SK-N-SH (cell line): ENCODE results near the gene DONSON. TPM values are rescaled to one million over a fixed set of nuclear protein-coding genes. Genes with fewer than 3 reads are reported as not detected.

Source experiments
- CTCF ChIA-PET: fragments of 300-600, 350-600 bp; formaldehyde crosslinking; extraction: SDS; loops from one replicate; lab custom pipeline; 2021; lab: Yijun Ruan, JAX
- POLR2A ChIA-PET: fragments of 350-600 bp; sonication (Branson Sonifier 250); formaldehyde crosslinking; extraction: SDS; loops from one replicate; lab custom pipeline; 2020; ENCODE audit warnings: antibody characterized with exemption, inconsistent platforms; lab: Yijun Ruan, JAX
- DNase-seq: peaks from one replicate; pipeline ENCODE4 v3.0.0; 2012
- H2AFZ ChIP-seq: fragments of 200-600 bp; sonication (generic); 2 replicates; pipeline ENCODE4 v1.8.1; 2016; ENCODE audit warnings: antibody characterized with exemption, mild to moderate bottlenecking, low read depth
- H3F3A ChIP-seq: fragments of 200-600 bp; sonication (generic); replicated peaks from 2 replicates; pipeline ENCODE3; 2016; ENCODE audit warnings: antibody characterized with exemption, mild to moderate bottlenecking; ENCODE audit not compliant: insufficient read depth
- H3K27ac ChIP-seq, 2 experiments: fragments of 200-500 bp in 1 of 2; fragments of 200-600 bp in 1 of 2; sonication (Bioruptor generic) in 1 of 2; sonication (generic), shearing (Covaris generic) in 1 of 2; 2 replicates each; pipeline versions ENCODE4 v1.5.1 to v1.6.1; 2014 to 2016; ENCODE audit warnings: low read depth in 2 of 2, inconsistent platforms in 1 of 2, low read length in 1 of 2, mild to moderate bottlenecking in 1 of 2, mixed read lengths in 1 of 2
- H3K27me3 ChIP-seq: fragments of 200-600 bp; sonication (generic), shearing (Covaris generic); 2 replicates; pipeline ENCODE4 v1.6.1; 2016; ENCODE audit warnings: mixed run types; ENCODE audit not compliant: insufficient read depth
- H3K36me3 ChIP-seq, 2 experiments: fragments of 200-500 bp in 1 of 2; fragments of 200-600 bp in 1 of 2; sonication (Bioruptor generic) in 1 of 2; sonication (generic) in 1 of 2; replicated peaks in 1 of 2; 2 replicates each; pipeline versions ENCODE3 to v1.5.1; 2014 to 2016; ENCODE audit warnings: low read length in 1 of 2, mild to moderate bottlenecking in 1 of 2; ENCODE audit not compliant: insufficient read depth in 2 of 2, control insufficient read depth in 1 of 2
- H3K4me1 ChIP-seq, 2 experiments: fragments of 200-500 bp in 1 of 2; fragments of 200-600 bp in 1 of 2; sonication (Bioruptor generic) in 1 of 2; sonication (generic), shearing (Covaris generic) in 1 of 2; 2 replicates each; pipeline versions ENCODE4 v1.5.1 to v1.6.1; 2014 to 2016; ENCODE audit warnings: low read depth in 1 of 2, low read length in 1 of 2, mixed run types in 1 of 2; ENCODE audit not compliant: insufficient read depth in 2 of 2, control insufficient read depth in 1 of 2
- H3K4me2 ChIP-seq: fragments of 200-600 bp; sonication (generic), shearing (Covaris generic); 2 replicates; pipeline ENCODE4 v1.6.1; 2017; ENCODE audit warnings: mixed run types
- H3K4me3 ChIP-seq, 2 experiments: fragments of 200-500 bp in 1 of 2; fragments of 200-600 bp in 1 of 2; sonication (Bioruptor generic) in 1 of 2; sonication (generic), shearing (Covaris generic) in 1 of 2; 2 replicates each; pipeline versions ENCODE4 v1.5.1 to v1.8.1; 2014 to 2016; ENCODE audit warnings: low read depth in 2 of 2, inconsistent platforms in 1 of 2, low read length in 1 of 2, mild to moderate bottlenecking in 1 of 2, mixed read lengths in 1 of 2, moderate library complexity in 1 of 2
- H3K79me2 ChIP-seq: fragments of 200-600 bp; sonication (generic); 2 replicates; pipeline ENCODE4 v1.8.1; 2017; ENCODE audit warnings: mild to moderate bottlenecking; ENCODE audit not compliant: insufficient read depth
- H3K9ac ChIP-seq: fragments of 200-600 bp; sonication (generic); 2 replicates; pipeline ENCODE4 v1.6.1; 2017; ENCODE audit warnings: mixed run types
- H3K9me2 ChIP-seq: fragments of 200-600 bp; sonication (generic); 2 replicates; pipeline ENCODE4 v1.6.1; 2017; ENCODE audit warnings: mixed run types
- H3K9me3 ChIP-seq: fragments of 200-600 bp; sonication (generic); 2 replicates; pipeline ENCODE4 v1.6.1; 2017; ENCODE audit warnings: mixed run types, mild to moderate bottlenecking, moderate library complexity
- H4K20me1 ChIP-seq: fragments of 200-600 bp; sonication (generic); 2 replicates; pipeline ENCODE4 v1.6.1; 2017; ENCODE audit warnings: mild to moderate bottlenecking, mixed run types; ENCODE audit not compliant: insufficient read depth
- FOXJ3 ChIP-seq: sonication (generic); formaldehyde crosslinking; IDR thresholded peaks from 2 replicates; pipeline ENCODE4 v1.5.1; 2020; ENCODE audit warnings: mild to moderate bottlenecking, missing genetic modification reagents
- FOXM1 ChIP-seq: IDR thresholded peaks from 2 replicates; pipeline ENCODE4 v1.4.0; 2012; ENCODE audit warnings: low read depth, mild to moderate bottlenecking
- GABPA ChIP-seq: IDR thresholded peaks from 2 replicates; pipeline ENCODE4 v1.4.0; 2012; ENCODE audit warnings: low read depth, mild to moderate bottlenecking
- RAD21 ChIP-seq: IDR thresholded peaks from 2 replicates; pipeline ENCODE4 v1.6.1; 2012; ENCODE audit warnings: mild to moderate bottlenecking, low read length
- SMC3 ChIP-seq: IDR thresholded peaks from 2 replicates; pipeline ENCODE4 v1.6.1; 2012; ENCODE audit warnings: low read depth, low read length, improper control_type of control experiment
- TCF12 ChIP-seq: IDR thresholded peaks from 2 replicates; pipeline ENCODE4 v1.4.0; 2012
- YY1 ChIP-seq: IDR thresholded peaks from 2 replicates; pipeline ENCODE4 v1.4.0; 2012; ENCODE audit warnings: low read depth, mild to moderate bottlenecking
- WGBS: methylation state at CpG from one replicate; pipeline ENCODE4 v1.1.6; 2017; ENCODE audit warnings: low lambda C conversion rate; 5-methylcytosine and 5-hydroxymethylcytosine counted together
- polyA plus RNA-seq, 3 experiments: library from polyadenylated mRNA; depleted of rRNA; stranded (reverse); fragments of >200 nt; gene quantifications; 2 replicates each; pipeline ENCODE4 v1.2.3, GENCODE V29; 2012
- TF ChIP-seq, protein P1 (sequence below): IDR thresholded peaks from 2 replicates; pipeline ENCODE4 v1.4.0; 2012; ENCODE audit warnings: low read depth, borderline replicate concordance
- TF ChIP-seq, protein P2 (sequence below): fragments of 200-600 bp; sonication (generic); IDR thresholded peaks from 2 replicates; pipeline ENCODE4 v1.6.1; 2017; ENCODE audit warnings: antibody characterized with exemption, mild to moderate bottlenecking, moderate library complexity
- TF ChIP-seq, protein P3 (sequence below): fragments of 150-350 bp; IDR thresholded peaks from 2 replicates; pipeline ENCODE4 v1.6.1; 2017; ENCODE audit warnings: antibody characterized with exemption, low read length, low read depth, borderline replicate concordance

The DONSON gene
- polyA plus RNA-seq, 1 of the 3 experiments (the other 2 are of a cell fraction), result 17.3 TPM

DNA sequence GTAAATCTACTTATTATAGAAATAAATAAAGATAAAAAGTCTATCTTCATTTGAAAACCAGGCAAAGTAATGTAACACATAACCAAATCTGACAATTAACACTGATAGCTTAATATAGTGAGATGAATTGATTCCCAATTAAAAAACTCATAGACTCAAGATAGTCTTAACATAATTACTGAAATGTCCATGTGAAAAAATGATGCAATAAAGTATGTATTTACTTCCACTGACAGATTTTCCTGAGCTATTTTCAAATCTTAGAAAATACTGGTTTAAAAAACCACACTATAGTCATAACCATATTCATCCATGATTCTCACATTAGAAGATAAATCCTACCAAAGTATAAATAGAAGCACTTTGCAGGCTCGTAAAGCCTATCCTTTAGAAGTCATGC, 9.6 kb upstream of the DONSON start (continued):
- TF ChIP-seq SMC3 (no peak), TCF12 (no peak)

DNA sequence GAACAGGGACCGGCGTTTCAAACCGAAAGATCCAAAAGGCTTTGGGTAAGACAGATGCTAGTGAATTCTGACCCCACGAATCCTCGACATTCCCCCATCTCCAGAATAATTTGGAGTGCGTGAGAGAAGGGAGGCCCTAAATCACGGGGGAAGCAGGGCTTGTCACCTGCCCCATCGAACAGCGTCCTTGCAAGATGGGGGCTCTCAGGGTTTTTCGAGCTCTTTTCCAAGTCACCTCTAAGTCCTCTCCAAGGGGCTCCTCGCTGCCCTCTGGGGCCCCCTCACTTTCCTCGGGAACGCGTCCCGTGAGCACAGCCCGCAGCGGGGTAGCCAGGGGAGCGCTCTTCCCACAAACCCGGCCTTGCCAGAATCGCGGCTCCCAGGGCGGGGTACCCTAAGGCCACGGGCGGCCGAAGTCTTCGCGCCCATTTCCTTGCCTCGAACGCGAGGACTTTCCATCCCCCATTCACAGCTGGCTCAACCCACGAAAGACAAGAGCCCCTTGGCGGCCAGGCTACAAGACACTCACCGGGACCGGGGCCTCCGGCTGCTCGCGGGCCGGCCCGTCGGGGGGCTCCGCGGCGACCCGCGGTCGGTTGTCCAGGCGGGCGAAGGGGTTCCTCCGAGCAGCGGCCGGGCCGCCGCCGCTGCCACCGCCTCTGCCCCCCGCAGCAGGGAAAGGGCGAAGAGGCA, 546 bp downstream of the DONSON start:
- Histone ChIP-seq H3K4me1 (peaks cover 6% of the 10 kb centered on the region in 2 experiments; a peak in 3 of 4 replicates), H3K27ac (peak overlapping the region; percentile 71 to 76), H3K79me2 (peaks cover 34% of the 10 kb centered on the region), H3F3A (peaks cover 31% of the 10 kb centered on the region), H3K9me2 (no peaks in the 10 kb centered on the region), H4K20me1 (no peaks in the 10 kb centered on the region), H3K9me3 (no peaks in the 10 kb centered on the region), H3K36me3 (peaks cover 19 to 36% of the 10 kb centered on the region in 2 experiments), H3K4me3 (peak overlapping the region; percentile 84 to 88), H3K27me3 (no peaks in the 10 kb centered on the region), H3K4me2 (peak overlapping the region; percentile 85), H2AFZ (peak overlapping the region; percentile 69), H3K9ac (peak overlapping the region; percentile 87)
- TF ChIP-seq RAD21 (no peak), YY1 (no peak), FOXM1 (no peak), FOXJ3 (CRISPR knock-in tag) (no peak), GABPA (no peak)
- TF ChIP-seq, protein P1, sequence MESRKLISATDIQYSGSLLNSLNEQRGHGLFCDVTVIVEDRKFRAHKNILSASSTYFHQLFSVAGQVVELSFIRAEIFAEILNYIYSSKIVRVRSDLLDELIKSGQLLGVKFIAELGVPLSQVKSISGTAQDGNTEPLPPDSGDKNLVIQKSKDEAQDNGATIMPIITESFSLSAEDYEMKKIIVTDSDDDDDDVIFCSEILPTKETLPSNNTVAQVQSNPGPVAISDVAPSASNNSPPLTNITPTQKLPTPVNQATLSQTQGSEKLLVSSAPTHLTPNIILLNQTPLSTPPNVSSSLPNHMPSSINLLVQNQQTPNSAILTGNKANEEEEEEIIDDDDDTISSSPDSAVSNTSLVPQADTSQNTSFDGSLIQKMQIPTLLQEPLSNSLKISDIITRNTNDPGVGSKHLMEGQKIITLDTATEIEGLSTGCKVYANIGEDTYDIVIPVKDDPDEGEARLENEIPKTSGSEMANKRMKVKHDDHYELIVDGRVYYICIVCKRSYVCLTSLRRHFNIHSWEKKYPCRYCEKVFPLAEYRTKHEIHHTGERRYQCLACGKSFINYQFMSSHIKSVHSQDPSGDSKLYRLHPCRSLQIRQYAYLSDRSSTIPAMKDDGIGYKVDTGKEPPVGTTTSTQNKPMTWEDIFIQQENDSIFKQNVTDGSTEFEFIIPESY, result no peak
- TF ChIP-seq, protein P2, sequence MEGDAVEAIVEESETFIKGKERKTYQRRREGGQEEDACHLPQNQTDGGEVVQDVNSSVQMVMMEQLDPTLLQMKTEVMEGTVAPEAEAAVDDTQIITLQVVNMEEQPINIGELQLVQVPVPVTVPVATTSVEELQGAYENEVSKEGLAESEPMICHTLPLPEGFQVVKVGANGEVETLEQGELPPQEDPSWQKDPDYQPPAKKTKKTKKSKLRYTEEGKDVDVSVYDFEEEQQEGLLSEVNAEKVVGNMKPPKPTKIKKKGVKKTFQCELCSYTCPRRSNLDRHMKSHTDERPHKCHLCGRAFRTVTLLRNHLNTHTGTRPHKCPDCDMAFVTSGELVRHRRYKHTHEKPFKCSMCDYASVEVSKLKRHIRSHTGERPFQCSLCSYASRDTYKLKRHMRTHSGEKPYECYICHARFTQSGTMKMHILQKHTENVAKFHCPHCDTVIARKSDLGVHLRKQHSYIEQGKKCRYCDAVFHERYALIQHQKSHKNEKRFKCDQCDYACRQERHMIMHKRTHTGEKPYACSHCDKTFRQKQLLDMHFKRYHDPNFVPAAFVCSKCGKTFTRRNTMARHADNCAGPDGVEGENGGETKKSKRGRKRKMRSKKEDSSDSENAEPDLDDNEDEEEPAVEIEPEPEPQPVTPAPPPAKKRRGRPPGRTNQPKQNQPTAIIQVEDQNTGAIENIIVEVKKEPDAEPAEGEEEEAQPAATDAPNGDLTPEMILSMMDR, result peak; percentile 16; the same call in 1 of the 2 replicates
- TF ChIP-seq, protein P3, sequence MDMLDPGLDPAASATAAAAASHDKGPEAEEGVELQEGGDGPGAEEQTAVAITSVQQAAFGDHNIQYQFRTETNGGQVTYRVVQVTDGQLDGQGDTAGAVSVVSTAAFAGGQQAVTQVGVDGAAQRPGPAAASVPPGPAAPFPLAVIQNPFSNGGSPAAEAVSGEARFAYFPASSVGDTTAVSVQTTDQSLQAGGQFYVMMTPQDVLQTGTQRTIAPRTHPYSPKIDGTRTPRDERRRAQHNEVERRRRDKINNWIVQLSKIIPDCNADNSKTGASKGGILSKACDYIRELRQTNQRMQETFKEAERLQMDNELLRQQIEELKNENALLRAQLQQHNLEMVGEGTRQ, result no peak
- CTCF ChIA-PET, result interaction anchor here (1.0 to 5.7 kb wide), 3 partner anchors 9 to 18 kb away, joined by 3 to 50 read pairs (median 8); no protein-coding TSS in a partner anchor
- POLR2A ChIA-PET, result interaction anchor here (0.9 to 2.0 kb wide), 6 partner anchors 14 to 160 kb away, joined by 3 to 7 read pairs (median 4); partner anchors contain the start of genes SON and TMEM50B
- no peak for DNase-seq
- under 1% methylated on average over 33 of the region's 57 CpGs for WGBS
